Astrocyte (in vitro differentiated cells and primary cell): ENCODE results near the gene INSYN1. TPM values are rescaled to one million over a fixed set of nuclear protein-coding genes. Genes with fewer than 3 reads are reported as not detected.

ENCODE experiments used
- DNase-seq: peaks from one replicate; pipeline ENCODE4 v3.0.0-alpha.2; 2010; ENCODE audit warnings: low read depth
- FAIRE-seq: peaks from 2 replicates; lab custom pipeline; 2011; peaks lifted over from hg19 to GRCh38; lab: Jason Lieb, UNC
- H2AFZ ChIP-seq: 2 replicates; pipeline ENCODE4 v1.6.0; 2012; ENCODE audit warnings: low read depth, low read length, inconsistent platforms
- H3K27ac ChIP-seq: 2 replicates; pipeline ENCODE4 v1.5.1; 2011; ENCODE audit warnings: low read depth, low read length, inconsistent platforms
- H3K27me3 ChIP-seq: 2 replicates; pipeline ENCODE4 v1.6.0; 2011; ENCODE audit warnings: low read length, inconsistent platforms; ENCODE audit not compliant: insufficient read depth
- H3K36me3 ChIP-seq: 2 replicates; pipeline ENCODE4 v1.5.1; 2011; ENCODE audit warnings: low read length, inconsistent platforms; ENCODE audit not compliant: insufficient read depth
- H3K4me1 ChIP-seq: 2 replicates; pipeline ENCODE4 v1.5.1; 2011; ENCODE audit warnings: low read length, inconsistent platforms; ENCODE audit not compliant: insufficient read depth
- H3K4me2 ChIP-seq: 2 replicates; pipeline ENCODE4 v1.6.0; 2012; ENCODE audit warnings: low read length, inconsistent platforms
- H3K4me3 ChIP-seq: 2 replicates; pipeline ENCODE4 v1.5.1; 2011; ENCODE audit warnings: low read depth, mild to moderate bottlenecking, low read length, inconsistent platforms; ENCODE audit not compliant: insufficient read depth
- H3K79me2 ChIP-seq: 2 replicates; pipeline ENCODE4 v1.6.0; 2012; ENCODE audit warnings: mild to moderate bottlenecking, low read length, inconsistent platforms; ENCODE audit not compliant: insufficient read depth
- H3K9ac ChIP-seq: 2 replicates; pipeline ENCODE4 v1.6.0; 2012; ENCODE audit warnings: mild to moderate bottlenecking, low read length, inconsistent platforms
- H3K9me3 ChIP-seq: 2 replicates; pipeline ENCODE4 v1.5.1; 2012; ENCODE audit warnings: low read depth, mild to moderate bottlenecking, low read length, inconsistent platforms; ENCODE audit not compliant: insufficient read depth
- H4K20me1 ChIP-seq: 2 replicates; pipeline ENCODE4 v1.6.0; 2012; ENCODE audit warnings: low read length, inconsistent platforms; ENCODE audit not compliant: insufficient read depth
- H3K27ac Mint-ChIP-seq: one replicate; pipeline ENCODE4 v1.8.0; 2021; ENCODE audit warnings: mild to moderate bottlenecking, mixed read lengths; ENCODE audit not compliant: unreplicated experiment
- H3K27me3 Mint-ChIP-seq: one replicate; pipeline ENCODE4 v1.8.0; 2021; ENCODE audit warnings: low read depth, mixed read lengths; ENCODE audit not compliant: unreplicated experiment
- H3K36me3 Mint-ChIP-seq: one replicate; pipeline ENCODE4 v1.8.0; 2021; ENCODE audit warnings: low read depth, mixed read lengths; ENCODE audit not compliant: unreplicated experiment
- H3K4me1 Mint-ChIP-seq: one replicate; pipeline ENCODE4 v1.8.0; 2021; ENCODE audit warnings: low read depth, mixed read lengths; ENCODE audit not compliant: unreplicated experiment
- H3K4me3 Mint-ChIP-seq: one replicate; pipeline ENCODE4 v1.8.0; 2021; ENCODE audit warnings: mild to moderate bottlenecking, moderate library complexity, mixed read lengths; ENCODE audit not compliant: unreplicated experiment
- H3K9me3 Mint-ChIP-seq: one replicate; pipeline ENCODE4 v1.8.0; 2021; ENCODE audit warnings: mild to moderate bottlenecking, mixed read lengths; ENCODE audit not compliant: unreplicated experiment
- EZH2 ChIP-seq: IDR thresholded peaks from 2 replicates; pipeline ENCODE4 v1.6.1; 2012; ENCODE audit warnings: mild to moderate bottlenecking, low read length, inconsistent platforms; ENCODE audit not compliant: insufficient read depth
- total RNA-seq: library from RNA; stranded (reverse); gene quantifications from 2 replicates; pipeline ENCODE4 v1.2.1, GENCODE V29; 2021
- TF ChIP-seq, protein P1 (sequence below): IDR thresholded peaks from 2 replicates; pipeline ENCODE4 v1.5.1; 2011; ENCODE audit warnings: low read depth, mild to moderate bottlenecking, inconsistent platforms, low read length, moderate library complexity; ENCODE audit not compliant: insufficient read depth

INSYN1 gene
- total RNA-seq, 1 donor from 2014 or later: 5.2 TPM

DNA sequence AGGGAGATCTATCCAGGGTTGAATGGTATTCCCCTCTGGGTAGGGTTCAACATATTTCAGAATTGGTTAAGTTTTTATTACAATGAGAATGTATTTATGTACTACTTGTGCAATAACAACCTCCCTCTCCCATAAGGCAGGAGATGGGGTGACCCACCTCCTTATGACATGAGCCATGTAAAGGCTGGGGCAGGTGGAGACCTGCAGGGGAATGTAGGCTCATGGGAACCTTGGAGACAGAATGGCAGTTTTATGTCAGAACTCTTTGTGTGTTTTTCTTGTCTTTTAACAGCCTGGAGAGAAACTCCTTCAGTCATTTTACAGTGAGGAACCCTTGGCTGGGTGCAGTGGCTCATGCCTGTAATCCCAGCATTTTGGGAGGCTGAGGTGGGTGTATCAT, 24.6 kb upstream of the INSYN1 start:
- Mint-ChIP-seq H3K27me3 (peaks cover 55% of the 10 kb centered on the region), H3K4me3 (no peak overlapping the region), H3K36me3 (no peaks in the 10 kb centered on the region), H3K27ac (no peak overlapping the region), H3K4me1 (peaks cover 7% of the 10 kb centered on the region), H3K9me3 (no peaks in the 10 kb centered on the region)
- no peak for FAIRE-seq
- no peaks in the 10 kb centered on the region for H3K9me3 ChIP-seq
- H3K4me2 ChIP-seq: no peak overlapping the region
- H3K27me3 ChIP-seq: no peaks in the 10 kb centered on the region
- no peak overlapping the region for H3K27ac ChIP-seq
- H3K4me3 ChIP-seq: no peak overlapping the region
- no peaks in the 10 kb centered on the region for H3K36me3 ChIP-seq
- no peak overlapping the region for H2AFZ ChIP-seq
- no peak for TF ChIP-seq EZH2
- TF ChIP-seq, protein P1, sequence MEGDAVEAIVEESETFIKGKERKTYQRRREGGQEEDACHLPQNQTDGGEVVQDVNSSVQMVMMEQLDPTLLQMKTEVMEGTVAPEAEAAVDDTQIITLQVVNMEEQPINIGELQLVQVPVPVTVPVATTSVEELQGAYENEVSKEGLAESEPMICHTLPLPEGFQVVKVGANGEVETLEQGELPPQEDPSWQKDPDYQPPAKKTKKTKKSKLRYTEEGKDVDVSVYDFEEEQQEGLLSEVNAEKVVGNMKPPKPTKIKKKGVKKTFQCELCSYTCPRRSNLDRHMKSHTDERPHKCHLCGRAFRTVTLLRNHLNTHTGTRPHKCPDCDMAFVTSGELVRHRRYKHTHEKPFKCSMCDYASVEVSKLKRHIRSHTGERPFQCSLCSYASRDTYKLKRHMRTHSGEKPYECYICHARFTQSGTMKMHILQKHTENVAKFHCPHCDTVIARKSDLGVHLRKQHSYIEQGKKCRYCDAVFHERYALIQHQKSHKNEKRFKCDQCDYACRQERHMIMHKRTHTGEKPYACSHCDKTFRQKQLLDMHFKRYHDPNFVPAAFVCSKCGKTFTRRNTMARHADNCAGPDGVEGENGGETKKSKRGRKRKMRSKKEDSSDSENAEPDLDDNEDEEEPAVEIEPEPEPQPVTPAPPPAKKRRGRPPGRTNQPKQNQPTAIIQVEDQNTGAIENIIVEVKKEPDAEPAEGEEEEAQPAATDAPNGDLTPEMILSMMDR: no peak
- H3K9ac ChIP-seq: no peak overlapping the region
- no peaks in the 10 kb centered on the region for H4K20me1 ChIP-seq
- no peaks in the 10 kb centered on the region for H3K79me2 ChIP-seq
- no peak for DNase-seq
- H3K4me1 ChIP-seq: peaks cover 2% of the 10 kb centered on the region

DNA sequence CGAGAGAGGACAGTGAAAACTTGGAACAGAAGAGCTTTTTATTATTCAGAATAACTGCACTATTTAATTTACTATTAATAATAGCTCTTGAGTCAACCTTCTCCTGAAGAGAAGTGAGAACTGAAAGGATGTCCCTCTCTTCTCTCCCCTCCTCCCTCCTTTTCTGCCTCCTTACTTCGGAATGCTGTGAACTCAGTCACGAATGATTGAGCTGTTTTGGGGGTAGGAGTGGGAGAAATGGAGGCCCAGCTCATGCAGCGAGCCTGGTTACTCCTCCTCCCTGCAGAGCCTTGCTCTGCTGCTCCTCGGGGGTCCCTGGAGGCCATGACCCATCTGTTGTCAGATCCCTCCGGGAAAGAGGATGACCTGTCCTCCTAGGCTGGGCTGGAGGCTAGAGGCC, 20.3 kb upstream of the INSYN1 start:
- FAIRE-seq: no peak

More for the DNA sequence above, 20.3 kb upstream of the INSYN1 start:
- peaks cover 52% of the 10 kb centered on the region for H3K27me3 Mint-ChIP-seq
- H3K4me3 Mint-ChIP-seq: no peak overlapping the region
- no peaks in the 10 kb centered on the region for H3K9me3 ChIP-seq
- no peak overlapping the region for H3K9ac ChIP-seq
- H3K4me1 Mint-ChIP-seq: no peaks in the 10 kb centered on the region
- H3K27ac Mint-ChIP-seq: no peak overlapping the region
- H3K4me1 ChIP-seq: peaks cover 2% of the 10 kb centered on the region
- TF ChIP-seq EZH2: no peak
- TF ChIP-seq, protein P1: no peak
- peaks cover 10% of the 10 kb centered on the region for H3K27me3 ChIP-seq
- H4K20me1 ChIP-seq: no peaks in the 10 kb centered on the region
- no peak overlapping the region for H3K4me3 ChIP-seq
- no peaks in the 10 kb centered on the region for H3K79me2 ChIP-seq
- H3K27ac ChIP-seq: no peak overlapping the region
- no peaks in the 10 kb centered on the region for H3K9me3 Mint-ChIP-seq
- no peaks in the 10 kb centered on the region for H3K36me3 ChIP-seq
- no peak for DNase-seq
- no peak overlapping the region for H2AFZ ChIP-seq
- H3K36me3 Mint-ChIP-seq: no peaks in the 10 kb centered on the region
- H3K4me2 ChIP-seq: no peak overlapping the region
